Tibial nerve (tissue), 4 donors: Measurements from ENCODE around the gene ETV6. TPM values are rescaled to one million over a fixed set of nuclear protein-coding genes. Genes with fewer than 3 reads are reported as not detected.

ENCODE experiments used
- DNase-seq, 2 donors: peaks; one replicate each; pipeline ENCODE4 v3.0.0-alpha.2; 2019; ENCODE audit warnings: low spot score in 2 of 2
- H3K27ac ChIP-seq, 4 donors: fragments of 200-600 bp; sonication (generic) in 3 of 4; one replicate each; pipeline ENCODE4 v1.5.1; 2017 to 2019; ENCODE audit warnings: mild to moderate bottlenecking in 1 of 4
- H3K27me3 ChIP-seq, 2 donors: fragments of 200-600 bp; sonication (generic) in 1 of 2; one replicate each; pipeline versions ENCODE4 v1.5.1 to v1.6.0; 2017 to 2019
- H3K36me3 ChIP-seq, 3 donors: fragments of 200-600 bp; sonication (generic); one replicate each; pipeline ENCODE4 v1.5.1; 2018 to 2019
- H3K4me1 ChIP-seq, 4 donors: fragments of 200-600 bp; sonication (generic) in 3 of 4; one replicate each; pipeline ENCODE4 v1.5.1; 2017 to 2019
- H3K4me3 ChIP-seq, 4 donors: fragments of 200-600 bp; sonication (generic) in 3 of 4; one replicate each; pipeline ENCODE4 v1.5.1; 2017 to 2019; ENCODE audit warnings: mild to moderate bottlenecking in 1 of 4, moderate library complexity in 1 of 4
- H3K9me3 ChIP-seq, 4 donors: fragments of 200-600 bp; sonication (generic) in 3 of 4; one replicate each; pipeline ENCODE4 v1.5.1; 2017 to 2019
- EP300 ChIP-seq, 2 donors: sonication (generic); formaldehyde crosslinking; IDR thresholded peaks; one replicate each; pipeline ENCODE4 v1.6.1; 2017; ENCODE audit warnings: antibody characterized with exemption in 2 of 2, mild to moderate bottlenecking in 1 of 2
- POLR2A ChIP-seq, 2 donors: fragments of 450-650 bp; IDR thresholded peaks; one replicate each; pipeline ENCODE4 v1.6.1; 2017; ENCODE audit warnings: antibody characterized with exemption in 2 of 2, mild to moderate bottlenecking in 2 of 2, moderate library complexity in 2 of 2
- WGBS, 2 donors: methylation state at CpG; one replicate each; pipeline ENCODE4 v1.1.5; 2018; 5-methylcytosine and 5-hydroxymethylcytosine counted together
- total RNA-seq, 4 donors: library from RNA; depleted of rRNA; stranded (reverse); fragments of >200 nt; gene quantifications; one replicate each; pipeline ENCODE4 v1.1.0, GENCODE V29; 2016
- TF ChIP-seq, protein P1 (sequence below), 5 experiments: fragments of 200-600 bp in 3 of 5; fragments of 450-650 bp in 2 of 5; sonication (generic) in 3 of 5; IDR thresholded peaks; one replicate each; pipeline ENCODE4 v1.5.1; 2016 to 2019; ENCODE audit warnings: antibody characterized with exemption in 5 of 5, mild to moderate bottlenecking in 3 of 5, moderate library complexity in 2 of 5

The ETV6 gene
- total RNA-seq, 4 donors from 2014 or later = 6.7 to 14.1 (median 8.3) TPM

DNA sequence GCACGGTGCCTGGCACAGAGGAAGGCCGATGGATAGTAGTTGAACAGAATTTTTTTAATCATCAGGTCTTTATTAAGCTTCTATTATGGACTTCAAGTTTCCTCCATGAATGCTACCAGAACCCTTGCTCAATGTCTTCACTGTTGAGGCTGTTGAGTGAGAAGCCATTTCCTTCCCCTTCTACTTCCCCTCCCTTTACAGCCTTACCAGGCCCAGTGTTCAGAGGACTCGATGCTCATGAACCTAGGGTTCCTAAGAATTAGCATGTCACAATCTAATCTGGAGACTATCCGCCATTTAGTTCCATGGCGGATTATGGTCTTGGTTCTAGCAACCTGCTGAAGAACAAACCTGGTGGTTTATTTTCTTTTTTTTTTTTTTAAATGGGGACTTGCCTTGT, 17.7 kb downstream of the ETV6 start:
- no peak for DNase-seq
- Histone ChIP-seq H3K9me3 (no peaks in the 10 kb centered on the region), H3K36me3 (no peaks in the 10 kb centered on the region), H3K27me3 (no peaks in the 10 kb centered on the region), H3K27ac (no peak overlapping the region), H3K4me3 (no peak overlapping the region), H3K4me1 (peaks cover 0 to 22% (median 5%) of the 10 kb centered on the region in 4 donors)
- TF ChIP-seq EP300 (IDR thresholded peaks at IDR 0.05) (no peak), POLR2A (IDR thresholded peaks at IDR 0.05) (no peak)
- 91 to 92% methylated on average over 5 of the region's 5 CpGs for WGBS, 2 donors

DNA sequence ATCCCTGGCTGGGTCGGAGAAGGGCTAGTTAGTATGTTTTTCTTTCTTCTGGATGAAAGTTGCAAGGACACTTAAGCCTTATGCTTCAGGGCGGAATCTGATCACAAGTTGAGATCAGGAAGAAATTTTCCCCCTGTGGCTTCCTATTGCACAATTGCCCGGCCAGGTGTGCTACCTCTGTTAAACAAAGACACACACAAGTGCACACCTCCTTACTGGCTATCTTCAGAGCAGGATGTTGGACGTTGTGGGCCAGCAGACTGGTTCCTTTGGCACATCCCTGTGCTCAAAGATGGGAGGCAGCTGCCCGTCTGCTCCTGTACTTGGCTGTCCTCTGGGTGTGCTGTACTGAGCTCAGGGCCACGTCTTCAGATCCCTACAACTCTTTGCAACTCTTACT, 19.1 kb downstream of the ETV6 start:
- Histone ChIP-seq H3K4me3 (no peak overlapping the region), H3K36me3 (no peaks in the 10 kb centered on the region), H3K4me1 (peaks cover 0 to 22% (median 2%) of the 10 kb centered on the region in 4 donors), H3K27ac (no peak overlapping the region), H3K27me3 (no peaks in the 10 kb centered on the region), H3K9me3 (no peaks in the 10 kb centered on the region)
- no peak for DNase-seq
- no peak for TF ChIP-seq POLR2A (IDR thresholded peaks at IDR 0.05)
- TF ChIP-seq EP300 (IDR thresholded peaks at IDR 0.05) = no peak
- TF ChIP-seq, protein P1, sequence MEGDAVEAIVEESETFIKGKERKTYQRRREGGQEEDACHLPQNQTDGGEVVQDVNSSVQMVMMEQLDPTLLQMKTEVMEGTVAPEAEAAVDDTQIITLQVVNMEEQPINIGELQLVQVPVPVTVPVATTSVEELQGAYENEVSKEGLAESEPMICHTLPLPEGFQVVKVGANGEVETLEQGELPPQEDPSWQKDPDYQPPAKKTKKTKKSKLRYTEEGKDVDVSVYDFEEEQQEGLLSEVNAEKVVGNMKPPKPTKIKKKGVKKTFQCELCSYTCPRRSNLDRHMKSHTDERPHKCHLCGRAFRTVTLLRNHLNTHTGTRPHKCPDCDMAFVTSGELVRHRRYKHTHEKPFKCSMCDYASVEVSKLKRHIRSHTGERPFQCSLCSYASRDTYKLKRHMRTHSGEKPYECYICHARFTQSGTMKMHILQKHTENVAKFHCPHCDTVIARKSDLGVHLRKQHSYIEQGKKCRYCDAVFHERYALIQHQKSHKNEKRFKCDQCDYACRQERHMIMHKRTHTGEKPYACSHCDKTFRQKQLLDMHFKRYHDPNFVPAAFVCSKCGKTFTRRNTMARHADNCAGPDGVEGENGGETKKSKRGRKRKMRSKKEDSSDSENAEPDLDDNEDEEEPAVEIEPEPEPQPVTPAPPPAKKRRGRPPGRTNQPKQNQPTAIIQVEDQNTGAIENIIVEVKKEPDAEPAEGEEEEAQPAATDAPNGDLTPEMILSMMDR (IDR thresholded peaks at IDR 0.05) = no peak
- 70 to 72% methylated on average over 6 of the region's 6 CpGs for WGBS, 2 donors

DNA sequence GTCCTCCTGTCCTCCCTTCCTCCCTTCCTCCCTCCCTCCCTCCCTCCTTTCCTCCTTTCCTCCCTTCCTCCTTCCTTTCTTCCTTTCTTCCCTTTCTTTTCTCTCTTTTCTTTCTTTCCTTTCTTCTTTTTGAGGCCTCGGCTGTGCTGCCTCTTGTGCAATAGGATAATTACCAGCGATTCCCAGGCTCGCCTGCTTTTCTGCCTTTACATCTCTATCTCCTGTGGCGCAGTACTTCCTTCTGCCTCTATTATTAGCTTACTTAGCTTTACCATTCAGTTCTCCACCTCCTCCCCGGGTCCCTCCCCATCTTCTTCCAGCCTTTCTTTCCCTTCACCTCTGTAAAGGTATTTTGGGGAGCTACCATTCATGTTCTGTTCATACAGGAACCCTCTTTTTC, 19.9 kb downstream of the ETV6 start:
- Histone ChIP-seq H3K36me3 (no peaks in the 10 kb centered on the region), H3K4me1 (peaks cover 0 to 30% (median 6%) of the 10 kb centered on the region in 4 donors), H3K27me3 (no peaks in the 10 kb centered on the region), H3K9me3 (no peaks in the 10 kb centered on the region), H3K27ac (no peak overlapping the region), H3K4me3 (no peak overlapping the region)
- no peak for TF ChIP-seq EP300 (IDR thresholded peaks at IDR 0.05)
- WGBS, 2 donors = 69 to 74% methylated on average over 5 of the region's 5 CpGs
- DNase-seq = no peak

DNA sequence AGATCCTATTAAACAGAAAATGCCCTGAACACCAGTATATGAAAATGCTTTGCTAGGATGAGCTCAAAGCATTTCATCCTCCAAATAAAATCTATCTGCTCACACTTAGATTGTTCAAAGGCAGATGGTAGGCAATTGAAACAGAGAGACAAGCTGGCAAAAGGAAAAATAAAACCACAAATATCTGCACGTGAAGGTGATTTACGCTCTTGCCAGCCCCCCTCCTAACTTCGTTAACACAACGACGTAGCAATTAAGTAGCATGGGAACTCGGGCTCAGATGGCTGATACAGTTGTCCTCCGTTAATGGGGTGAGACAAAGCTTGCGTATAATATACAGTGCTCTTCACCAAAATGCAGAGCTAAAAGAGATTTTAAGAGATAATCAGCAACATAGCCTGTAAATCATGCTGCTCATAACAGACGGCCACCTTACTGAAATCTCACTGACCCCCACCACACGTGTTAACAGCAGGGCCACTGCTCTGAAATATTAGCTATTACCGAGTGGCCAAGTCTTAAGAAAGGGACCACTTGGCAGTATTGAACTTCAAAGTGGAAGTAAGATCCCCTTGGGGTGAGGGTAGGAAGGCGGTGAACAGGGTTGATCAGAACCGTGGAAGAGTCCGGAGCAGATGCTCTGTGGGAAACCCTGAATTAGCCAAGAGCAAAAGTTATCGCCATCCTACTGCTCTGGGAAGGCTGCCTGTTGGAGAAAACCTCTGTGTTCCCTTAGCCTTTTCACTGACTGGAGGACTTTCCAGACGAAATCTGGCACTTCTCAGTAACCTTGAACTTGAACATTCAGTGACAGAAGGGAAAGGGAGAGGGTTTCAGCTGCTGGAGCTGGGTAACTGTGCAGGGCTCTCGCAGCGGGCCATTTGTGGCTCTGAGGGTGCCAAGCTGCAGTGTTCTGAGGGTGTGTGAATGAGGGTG, 23.1 kb downstream of the ETV6 start:
- Histone ChIP-seq H3K9me3 (no peaks in the 10 kb centered on the region), H3K27ac (no peak overlapping the region), H3K4me1 (peaks cover 0 to 49% (median 13%) of the 10 kb centered on the region in 4 donors), H3K27me3 (no peaks in the 10 kb centered on the region), H3K4me3 (no peak overlapping the region), H3K36me3 (no peaks in the 10 kb centered on the region)
- no peak for TF ChIP-seq EP300 (IDR thresholded peaks at IDR 0.05)
- TF ChIP-seq, protein P1 (IDR thresholded peaks at IDR 0.05) = no peak
- TF ChIP-seq POLR2A (IDR thresholded peaks at IDR 0.05) = no peak
- WGBS, 2 donors = 67 to 72% methylated on average over 18 of the region's 18 CpGs
- no peak for DNase-seq

DNA sequence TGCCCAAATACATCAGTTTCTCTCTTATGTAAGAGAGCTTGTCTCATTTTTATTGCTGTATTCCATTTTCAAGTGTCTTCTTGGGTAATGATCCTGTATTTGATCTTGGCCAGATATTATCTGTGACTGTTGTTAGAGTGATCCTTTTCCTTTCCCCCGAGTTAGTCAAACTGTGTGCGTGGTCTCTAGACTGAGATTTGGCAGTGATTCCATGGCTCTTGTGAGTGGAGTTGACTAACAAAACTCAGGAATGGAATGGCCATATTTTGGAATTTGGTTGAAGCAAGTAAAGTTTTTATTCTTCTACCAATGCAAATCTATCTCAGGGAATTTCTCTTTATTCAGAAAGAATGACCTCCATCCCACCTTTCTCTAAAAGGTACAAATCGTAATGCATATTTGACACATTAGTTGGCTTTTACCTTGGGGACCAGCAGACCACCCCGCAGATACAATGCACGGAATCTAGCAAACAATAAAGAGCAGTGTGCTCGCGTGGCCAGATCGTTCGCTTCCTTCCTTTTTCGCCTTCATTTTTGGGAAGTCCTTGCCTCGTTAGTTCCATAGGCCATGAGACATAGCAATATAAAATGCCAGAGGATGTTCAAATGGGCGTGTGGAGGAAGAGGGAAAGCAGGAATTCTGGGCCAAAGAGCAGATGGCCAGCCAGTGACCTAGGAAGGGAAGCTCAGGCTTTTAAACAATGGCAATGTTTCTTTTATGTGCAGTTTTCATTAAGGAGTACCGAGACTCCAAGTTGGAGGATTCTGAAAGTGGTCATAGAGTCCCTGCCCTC, 24.4 kb downstream of the ETV6 start:
- peak overlapping the region in 1 of 4 donors; percentile 16 for H3K27ac ChIP-seq
- H3K4me3 ChIP-seq = no peak overlapping the region
- no peak for DNase-seq
- no peaks in the 10 kb centered on the region for H3K9me3 ChIP-seq
- peaks cover 0 to 46% (median 13%) of the 10 kb centered on the region in 4 donors for H3K4me1 ChIP-seq
- TF ChIP-seq POLR2A (IDR thresholded peaks at IDR 0.05) (no peak), EP300 (IDR thresholded peaks at IDR 0.05) (peak in 1 of 2 donors; percentile 27)
- TF ChIP-seq, protein P1 (IDR thresholded peaks at IDR 0.05) = no peak
- WGBS, 2 donors = 50 to 56% methylated on average over 13 of the region's 13 CpGs
- peaks cover 0 to 6% (median 0%) of the 10 kb centered on the region in 3 donors for H3K36me3 ChIP-seq
- H3K27me3 ChIP-seq = no peaks in the 10 kb centered on the region
